NCI-H2029 (cell line): ENCODE measurements around the gene EHMT2.
"Not testable (repeated sequence)": the region's sequence is repeated elsewhere in the genome, so short reads cannot be mapped to it uniquely, and the experiment has no call there.

Experiments
- DNase-seq: peaks from one replicate; lab custom pipeline; 2025; lab: John Stamatoyannopoulos, UW

EHMT2 gene

DNA sequence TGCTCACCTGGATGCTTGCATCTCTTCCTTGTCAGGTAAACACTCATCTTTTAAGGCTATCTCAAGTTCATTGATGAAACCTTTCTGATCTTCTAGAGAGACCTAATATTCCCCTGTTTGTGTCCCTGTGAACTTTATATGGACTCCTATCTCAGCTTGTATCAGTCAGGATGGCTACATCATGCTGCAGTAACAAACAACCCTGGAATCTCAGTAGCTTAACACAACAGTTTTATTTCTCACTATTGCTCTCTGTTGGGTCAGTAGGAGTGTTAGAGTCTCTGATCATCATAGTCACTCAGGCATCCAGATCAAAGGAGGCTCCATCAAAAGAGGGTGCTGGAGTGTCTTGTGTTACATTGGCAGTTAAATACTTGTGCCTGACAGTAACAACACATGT lies 17.9 kb upstream of the EHMT2 start:
- no peak for DNase-seq

DNA sequence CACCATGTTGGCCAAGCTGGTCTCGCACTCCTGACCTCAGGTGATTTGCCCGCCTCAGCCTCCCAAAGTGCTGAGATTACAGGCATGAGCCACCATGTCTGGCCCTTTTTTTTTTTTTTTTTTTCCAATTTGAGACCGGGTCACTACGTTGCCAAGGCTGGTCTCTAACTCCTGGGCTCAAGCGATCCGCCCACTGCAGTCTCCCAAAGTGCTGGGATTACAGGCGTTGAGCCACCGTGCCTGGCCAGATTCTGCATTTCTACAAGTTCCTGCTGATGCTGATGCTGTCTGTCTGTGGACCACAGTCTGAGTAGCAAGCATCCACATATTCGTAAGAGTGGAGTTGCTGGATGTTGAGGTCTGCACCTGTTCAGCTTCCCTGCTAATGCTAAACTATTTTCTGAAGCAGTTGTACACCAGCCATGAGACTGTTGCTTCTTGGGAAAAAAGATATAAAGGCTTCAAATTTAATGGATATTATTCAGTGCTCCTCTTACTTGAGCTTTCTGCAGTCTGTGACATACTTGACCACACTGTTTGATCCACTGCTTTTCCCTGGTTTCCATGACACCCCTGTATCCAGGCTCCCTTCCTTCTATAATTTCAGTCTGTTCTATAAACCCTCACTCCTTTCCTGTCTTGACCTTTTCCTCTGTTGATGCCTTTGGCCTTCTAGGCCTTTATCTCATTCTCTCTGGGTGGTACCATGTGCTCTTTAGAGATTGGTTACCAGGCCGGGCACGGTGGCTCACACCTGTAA lies 14.5 kb upstream of the EHMT2 start:
- no peak for DNase-seq

DNA sequence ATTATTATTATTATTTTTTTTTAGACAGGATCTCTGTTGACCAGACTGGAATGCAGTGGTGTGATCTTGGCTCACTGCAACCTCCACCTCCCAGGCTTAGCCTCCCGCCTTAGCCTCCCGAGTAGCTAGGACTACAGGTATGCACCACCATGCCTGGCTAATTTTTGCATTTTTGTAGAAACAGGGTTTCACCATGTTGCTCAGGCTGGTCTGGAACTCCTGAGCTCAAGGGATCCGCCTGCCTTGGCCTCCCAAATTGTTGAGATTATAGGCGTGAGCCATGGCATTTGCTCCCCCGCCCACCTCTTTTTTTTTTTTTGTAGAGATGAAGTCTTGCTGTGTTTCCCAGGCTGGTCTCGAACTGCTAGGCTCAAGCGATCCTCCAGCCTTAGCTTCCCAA lies 11.8 kb upstream of the EHMT2 start:
- not testable (repeated sequence) for DNase-seq

DNA sequence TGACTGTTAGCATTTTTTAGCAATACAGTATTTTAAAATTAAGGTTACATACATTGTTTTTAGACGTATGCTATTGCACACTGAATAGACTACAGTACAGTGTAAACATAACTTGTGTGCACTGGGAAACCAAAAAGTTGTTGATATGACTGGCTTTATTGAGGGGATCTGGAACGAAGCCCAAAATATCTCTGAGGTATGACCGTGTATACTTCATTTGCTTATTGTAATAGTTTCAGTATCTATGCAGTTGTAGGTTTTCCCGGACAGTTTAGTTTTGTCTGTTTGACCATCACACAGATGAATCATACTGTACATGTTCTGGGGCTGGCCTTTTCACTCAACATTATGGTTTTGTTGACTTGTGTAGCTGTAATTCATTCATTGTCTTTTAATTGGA lies 11.3 kb upstream of the EHMT2 start:
- no peak for DNase-seq

DNA sequence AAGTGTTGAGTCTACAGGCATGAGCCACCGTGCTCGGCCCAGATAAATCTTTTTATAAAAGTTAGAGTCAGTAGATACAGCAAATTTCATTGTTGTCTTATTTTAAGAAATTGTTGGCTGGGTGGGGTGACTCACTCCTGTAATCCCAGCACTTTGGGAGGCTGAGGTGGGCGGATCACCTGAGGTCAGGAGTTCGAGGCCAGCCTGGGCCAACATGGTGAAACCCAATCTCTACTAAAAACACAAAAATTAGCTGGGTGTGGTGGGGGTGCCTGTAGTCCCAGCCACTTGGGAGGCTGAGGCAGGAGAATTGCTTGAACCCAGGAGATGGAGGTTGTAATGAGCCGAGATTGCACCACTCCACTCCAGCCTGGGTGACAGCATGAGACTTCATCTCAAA lies 10.8 kb upstream of the EHMT2 start:
- DNase-seq: not testable (repeated sequence)

DNA sequence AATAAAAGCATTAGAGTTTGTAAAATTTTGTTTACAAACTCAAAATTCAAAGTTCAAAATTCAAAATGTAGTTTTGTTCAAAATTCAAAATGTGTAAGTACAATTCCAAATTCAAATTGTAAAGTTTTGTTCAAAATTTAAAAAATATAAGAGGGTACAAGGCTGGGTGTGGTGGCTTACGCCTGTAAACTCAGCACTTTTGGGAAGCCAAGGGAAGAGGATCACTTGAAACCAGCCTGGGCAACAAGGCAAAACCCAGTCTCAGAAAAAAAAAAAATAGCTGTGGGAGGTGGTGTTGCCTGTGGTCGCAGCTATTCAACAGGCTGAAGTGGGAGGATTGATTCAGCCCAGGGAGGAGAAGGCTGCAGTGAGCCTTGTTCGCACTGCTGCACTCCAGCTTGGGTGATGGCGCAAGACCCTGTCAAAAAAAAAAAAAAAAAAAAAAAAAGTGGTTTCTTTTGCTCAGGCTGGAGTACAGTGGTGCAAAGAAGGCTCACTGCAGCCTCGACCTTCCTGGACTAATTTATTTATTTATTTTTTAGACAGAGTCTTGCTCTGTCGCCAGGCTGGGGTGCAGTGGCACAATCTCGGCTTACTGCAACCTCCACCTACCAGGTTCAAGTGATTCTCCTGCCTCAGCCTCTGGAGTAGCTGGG lies 9.8 kb upstream of the EHMT2 start:
- DNase-seq: no peak

DNA sequence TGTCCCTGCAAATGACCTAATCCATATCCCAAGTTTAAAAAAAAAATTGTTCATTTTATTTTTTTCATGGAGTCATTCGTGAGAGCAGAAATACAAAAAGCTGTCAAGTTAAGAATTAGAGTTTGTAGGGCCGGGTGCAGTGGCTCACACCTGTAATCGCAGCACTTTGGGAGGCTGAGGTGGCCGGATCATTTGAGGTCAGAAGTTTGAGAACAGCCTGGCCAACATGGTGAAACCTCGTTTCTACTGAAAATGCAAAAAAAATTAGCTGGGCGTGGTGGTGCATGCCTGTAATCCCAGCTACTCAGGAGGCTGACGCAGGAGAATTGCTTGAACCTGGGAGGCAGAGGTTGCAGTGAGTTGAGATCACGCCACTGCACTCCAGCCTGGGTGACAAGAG lies 9.2 kb upstream of the EHMT2 start:
- not testable (repeated sequence) for DNase-seq

DNA sequence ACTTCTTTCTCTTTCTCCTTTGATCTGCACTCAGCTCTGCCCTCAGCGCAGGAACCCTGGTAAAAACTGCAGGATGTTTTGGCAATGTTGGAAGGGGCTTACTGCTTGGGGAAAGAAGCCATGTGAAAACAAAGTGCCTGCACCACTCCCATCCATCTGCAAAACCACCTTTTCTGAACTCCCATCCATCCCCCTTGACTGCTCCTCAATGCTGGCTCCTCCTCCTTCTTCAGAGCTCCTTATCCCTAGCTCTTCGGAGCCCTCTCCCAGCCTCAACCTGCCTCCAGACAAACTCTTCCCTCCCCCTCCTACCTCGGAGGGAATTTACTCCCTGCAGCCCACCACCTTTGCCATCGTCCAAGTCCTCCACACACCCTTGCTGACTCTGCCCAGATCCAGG lies 8.6 kb upstream of the EHMT2 start:
- DNase-seq: no peak

DNA sequence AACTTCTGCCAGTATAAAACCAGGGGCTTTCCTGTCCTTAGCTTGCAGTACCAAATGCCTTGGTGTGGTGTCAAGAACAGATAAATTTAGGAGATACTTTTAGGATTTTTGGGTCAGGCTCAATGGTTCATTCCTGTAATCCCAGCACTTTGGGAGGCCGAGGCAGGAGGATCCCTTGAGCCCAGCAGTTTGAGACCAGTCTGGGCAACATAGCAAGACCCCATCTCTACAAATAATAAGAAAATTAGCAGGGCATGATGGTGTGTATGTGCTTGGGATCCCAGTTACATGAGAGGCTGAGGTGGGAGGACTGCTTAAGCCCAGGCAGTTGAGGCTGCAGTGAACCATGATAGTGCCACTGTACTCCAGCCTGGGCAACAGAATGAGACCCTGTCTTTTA lies 7.5 kb upstream of the EHMT2 start:
- DNase-seq: no peak

DNA sequence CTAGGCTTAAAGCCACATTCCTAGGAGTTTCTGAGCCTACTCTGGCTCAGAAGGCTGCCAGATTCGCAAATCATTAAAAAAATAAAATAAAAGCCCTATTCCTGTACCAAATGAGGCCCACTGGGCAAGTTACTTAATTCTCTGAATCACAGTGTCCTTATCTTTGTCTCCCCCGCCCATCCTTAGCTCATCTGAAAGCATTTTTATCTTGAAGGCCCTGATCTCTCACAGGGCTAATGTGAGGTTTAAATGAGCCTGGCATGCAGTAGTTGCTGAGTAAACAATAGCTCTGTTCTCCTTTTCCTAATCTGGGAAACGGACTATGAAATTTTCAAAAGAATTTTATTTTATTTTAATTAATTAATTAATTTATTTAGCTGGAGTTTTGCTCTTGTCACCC lies 6.5 kb upstream of the EHMT2 start:
- DNase-seq: no peak

DNA sequence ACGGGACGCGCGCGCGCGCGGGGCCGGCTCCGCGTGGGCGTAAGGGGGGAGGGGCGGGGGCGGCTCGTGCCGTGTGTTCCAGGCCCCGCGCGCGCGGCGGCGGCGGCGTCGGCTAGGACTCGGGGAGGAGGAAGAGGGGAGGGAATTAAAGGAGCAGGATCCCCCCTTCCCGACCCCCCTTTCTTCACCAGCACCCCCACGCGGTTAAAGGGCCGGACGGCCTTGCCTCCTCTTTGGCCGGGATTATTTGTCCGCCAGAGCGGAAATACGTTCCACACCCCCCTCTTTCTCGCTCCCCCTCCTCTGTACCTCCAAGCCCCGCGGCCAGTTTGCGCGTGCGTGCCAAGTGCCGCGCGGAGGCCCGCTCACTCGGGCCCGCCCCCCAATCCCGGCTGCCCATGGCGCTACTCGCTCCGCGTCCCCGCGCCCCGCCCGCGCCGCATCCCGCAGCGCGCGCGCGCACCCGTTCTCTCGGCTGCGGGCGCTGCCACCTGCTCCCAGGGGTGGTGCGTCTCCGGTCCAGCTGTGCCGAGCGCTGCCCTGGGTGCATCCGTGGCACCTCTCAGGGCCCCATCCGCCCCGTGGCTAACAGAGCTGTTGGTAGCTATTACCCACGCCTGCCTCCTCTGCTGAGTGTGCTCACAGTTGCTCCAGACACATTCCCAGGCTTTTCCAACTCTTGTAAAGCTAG lies 4.6 kb upstream of the EHMT2 start, which contains the start of gene ZBTB12:
ZBTB12 (minus strand) TSS at position 134 of the 691 bp plus-strand sequence. CDS start 781 bp downstream, outside the sequence.
- DNase-seq: peak; percentile 83

DNA sequence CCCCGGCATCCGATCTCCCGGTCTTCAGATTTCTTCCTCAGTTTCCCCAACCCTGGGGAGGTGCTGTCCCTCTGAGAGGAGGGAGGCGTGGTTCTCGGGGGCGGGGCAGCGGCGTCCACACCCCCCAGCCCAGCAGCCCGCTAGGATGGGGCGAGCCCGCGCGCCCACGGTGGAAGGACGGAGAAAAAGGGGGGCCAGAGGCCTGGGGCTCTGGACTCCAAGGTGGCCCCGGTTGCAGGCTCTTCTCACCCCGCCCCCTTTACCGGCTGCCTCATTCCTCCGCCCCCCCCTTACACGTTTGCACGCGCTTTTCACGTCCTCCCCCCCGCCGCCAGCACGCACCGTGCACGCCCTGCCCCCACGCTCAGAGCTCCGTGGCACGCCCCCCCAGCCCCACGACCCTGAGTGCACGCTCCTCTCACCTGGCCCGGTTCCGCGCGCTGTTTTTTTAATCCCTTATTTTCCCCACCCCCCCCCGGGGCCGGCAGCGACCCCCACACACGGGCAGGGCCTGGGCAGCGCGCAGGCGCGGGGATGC lies 4.0 kb upstream of the EHMT2 start:
- peak; percentile 35 for DNase-seq

DNA sequence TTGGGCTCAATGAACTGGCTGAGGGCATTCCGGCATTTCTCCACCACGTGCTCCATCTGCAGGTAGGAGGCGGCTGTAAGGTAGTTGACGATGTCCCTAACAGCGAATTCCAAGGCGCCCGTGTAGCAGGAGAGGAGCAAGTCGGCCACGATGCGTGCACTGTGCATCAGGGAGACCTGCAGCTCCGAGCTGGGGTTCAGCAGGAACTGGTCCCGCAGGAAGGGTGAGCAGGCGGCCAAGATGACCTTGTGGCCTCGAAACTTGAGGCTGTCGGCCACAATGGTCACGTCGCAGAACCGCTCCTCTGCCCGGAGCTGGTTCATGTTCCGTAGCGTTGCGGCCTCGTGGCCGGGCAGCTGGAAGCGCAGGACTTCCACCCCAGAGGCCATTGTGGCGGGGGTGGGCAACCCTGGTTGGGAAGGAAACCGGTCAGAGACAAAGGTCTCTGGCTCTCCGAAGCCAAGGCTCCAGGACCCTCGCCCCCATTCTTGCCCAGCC lies 3.5 kb upstream of the EHMT2 start:
- DNase-seq: no peak

DNA sequence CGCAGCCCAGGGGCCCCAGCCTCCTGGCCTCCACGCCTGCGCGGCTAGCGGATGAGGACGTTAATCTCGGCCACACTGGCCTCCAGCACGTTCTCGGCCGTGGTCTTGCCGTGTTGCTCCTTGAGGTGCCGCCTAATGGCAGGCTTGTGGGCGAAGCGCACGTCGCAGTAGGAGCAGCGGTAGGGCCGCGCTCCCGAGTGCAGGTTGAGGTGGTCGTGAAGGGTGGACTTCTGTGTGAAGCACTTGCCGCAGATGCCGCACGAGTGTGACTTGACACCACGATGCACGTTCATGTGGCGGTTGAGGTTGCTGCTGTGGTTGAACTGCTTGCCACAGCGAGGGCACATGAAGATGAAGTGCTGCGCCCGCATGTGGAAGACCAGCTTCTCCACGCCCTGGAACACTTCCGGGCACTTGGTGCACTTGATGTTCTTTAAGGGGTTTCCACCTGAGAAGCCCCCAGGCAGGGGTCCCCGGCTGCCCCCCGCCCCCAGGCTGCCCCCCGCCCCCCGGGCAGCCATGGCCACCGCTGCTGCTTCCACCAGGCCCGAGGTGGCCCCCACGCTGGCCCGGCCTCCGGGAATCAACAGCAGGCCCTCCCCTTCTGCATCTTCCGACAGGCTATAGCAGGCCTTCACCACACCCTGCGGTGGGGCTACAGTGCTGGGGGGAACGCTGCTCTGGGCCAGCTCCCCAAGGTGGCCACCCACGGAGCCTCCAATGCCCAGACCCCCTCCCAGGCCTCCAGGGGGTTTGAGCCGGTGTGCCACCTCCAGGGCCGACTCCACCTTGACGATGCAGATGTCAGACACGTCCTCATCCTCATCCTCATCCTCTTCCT lies 2.6 kb upstream of the EHMT2 start:
- no peak for DNase-seq

DNA sequence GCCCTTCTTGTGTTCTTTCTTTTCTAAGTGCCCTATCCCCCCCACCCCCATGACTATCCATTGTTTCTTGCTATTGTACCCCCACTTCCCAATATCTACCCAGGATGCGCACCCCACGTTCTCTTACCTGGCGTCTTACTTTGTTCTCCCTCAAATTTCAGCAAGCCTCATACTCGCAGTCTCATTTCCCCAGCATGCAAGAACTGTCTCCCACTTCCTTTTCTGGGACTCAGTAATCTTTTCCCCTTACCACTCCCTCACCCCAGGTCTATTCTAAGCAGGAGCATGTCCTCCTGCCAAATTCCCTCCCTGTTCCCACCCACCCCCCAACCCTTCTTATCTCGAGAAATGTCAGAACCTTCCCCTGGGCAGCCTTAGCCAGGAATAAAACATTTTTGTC lies 1.7 kb upstream of the EHMT2 start:
- no peak for DNase-seq

DNA sequence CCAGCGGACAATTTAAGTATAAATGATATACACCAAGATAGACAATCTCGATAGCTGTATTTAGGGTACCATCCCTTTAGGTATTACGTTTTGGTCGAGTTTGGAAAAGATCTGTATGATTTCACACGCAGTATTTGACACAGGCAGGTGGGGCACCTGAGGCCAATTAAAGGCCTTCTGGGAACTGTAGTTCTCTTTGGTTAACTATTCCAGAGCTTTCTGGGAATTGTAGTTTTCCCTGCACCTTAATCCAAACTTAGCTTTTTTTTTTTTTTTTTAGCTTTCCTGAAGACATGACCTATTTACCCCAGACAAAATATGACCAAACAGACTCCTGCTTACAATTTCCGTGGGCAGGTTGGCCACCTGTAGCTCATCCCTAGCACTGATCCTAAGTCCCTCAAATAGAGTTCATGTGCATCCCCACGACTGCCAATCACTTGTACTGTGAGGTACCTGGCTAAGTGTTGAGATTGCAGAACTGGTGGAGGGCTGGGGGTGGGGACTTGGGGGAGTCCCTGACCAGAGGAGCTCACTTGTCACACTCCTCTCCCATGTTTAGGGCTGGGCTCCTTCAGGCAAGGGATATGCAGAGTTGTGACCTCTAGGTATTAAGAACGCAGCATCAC lies 999 bp upstream of the EHMT2 start:
- peak; percentile 63 for DNase-seq

DNA sequence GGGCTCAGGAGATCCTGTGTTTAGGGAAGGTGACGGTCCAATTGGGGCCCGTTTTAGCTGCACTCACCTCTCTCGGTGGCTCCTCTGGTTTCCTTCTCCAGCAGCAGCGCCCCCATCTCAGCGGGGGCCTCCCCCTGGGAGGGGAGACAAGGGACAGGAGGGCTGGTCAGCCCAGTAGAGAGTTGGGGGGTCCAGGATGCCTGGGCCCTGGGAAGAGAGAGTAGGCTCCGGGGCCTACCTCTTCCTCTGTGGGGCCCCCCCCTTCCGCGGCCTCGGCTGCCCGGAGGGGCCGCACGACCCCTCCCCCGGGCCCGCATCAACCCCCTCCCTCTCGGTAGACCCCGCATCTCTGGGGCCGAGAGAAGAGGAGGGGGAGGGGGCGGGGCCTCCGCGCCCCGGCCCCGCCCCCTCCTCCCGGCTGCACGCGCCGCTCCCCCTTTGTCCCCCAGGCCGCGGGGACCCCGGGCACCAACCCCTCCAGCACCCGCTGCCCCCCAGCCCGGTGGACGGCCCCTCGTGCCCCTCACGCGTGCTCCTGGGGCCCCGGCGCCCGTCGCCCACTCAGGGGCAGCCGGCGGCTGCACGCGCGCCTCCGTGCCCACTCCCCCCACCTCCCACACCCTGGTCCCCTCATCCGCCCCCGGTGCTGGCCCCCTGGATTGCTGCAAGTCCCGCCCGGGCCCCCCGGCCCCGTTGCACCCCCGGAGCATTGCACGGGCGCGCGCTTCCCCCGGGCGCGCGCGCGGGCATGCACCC lies 464 bp downstream of the EHMT2 start:
- no peak for DNase-seq

DNA sequence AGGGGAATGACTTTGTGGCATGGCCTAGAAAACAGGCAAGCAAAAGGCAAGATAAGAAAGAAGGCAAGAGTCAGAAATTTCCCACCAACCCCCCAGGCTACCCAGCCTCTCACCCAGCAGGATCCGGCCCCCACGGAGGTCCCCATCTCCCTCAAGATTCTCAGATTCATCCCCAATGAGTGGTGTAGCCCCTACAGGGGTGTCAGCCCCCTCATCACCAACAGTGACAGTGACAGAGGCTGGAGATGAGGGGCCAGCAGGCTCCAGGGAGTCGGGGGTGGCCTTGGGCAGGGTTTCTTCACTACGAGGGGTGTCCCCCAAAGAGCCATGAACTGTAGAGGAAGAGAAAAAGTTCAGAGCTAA lies 1.0 kb downstream of the EHMT2 start:
- no peak for DNase-seq

DNA sequence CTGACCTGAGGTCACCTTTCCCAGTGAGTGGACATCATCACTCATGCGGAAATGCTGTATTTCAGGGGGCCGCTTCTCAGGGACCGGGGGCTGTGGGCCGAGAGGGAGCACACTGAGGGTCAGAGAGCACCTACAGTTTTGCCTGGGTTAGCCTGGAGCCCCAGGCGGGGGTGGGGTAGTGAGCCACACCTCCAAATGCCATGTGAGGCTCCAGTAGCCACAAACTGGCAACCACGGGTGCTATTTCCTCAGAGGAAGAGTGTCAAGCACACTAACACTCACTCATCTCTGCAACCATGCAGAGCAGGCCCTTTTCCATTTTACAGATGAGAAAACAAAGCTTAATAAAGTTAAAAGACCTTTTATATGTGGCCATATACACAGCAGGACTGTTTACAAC lies 4.7 kb downstream of the EHMT2 start:
- DNase-seq: no peak

DNA sequence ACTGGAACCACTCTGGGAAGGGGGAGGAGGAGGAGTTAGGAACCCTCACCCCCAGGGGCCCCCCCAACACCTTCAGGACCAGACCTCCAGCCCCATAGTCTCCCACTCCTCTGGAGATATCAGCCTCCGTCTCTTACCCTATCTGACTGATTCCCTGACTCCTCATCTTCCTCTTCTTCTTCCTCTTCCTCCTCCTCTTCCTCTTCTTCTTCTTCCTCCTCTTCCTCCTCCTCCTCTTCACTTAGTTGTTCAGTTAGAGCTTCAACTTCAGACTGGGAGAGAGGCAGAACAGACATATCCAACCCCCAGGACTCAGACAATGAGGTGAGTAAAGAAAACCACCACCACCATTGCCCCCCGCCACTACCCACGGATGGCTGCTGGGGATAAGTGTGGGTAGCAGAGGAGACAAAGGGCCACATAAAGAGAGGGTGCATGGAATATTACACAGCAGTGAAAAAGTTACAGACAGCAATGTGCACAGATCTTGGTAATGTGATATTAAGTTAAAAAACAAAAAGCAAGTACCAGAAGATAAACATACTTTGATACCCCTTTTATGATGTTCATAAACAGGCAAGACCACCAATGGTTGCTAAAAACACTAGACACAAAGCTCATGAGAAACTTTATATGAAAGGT lies 8.0 kb downstream of the EHMT2 start:
- DNase-seq: no peak
